ENCODE results near the gene MBTPS2.

MBTPS2 gene

GRCh38 chrX:21839334-21840192 is at the start of gene MBTPS2:
MBTPS2 (plus strand) TSS chrX:21839617; CDS start chrX:21839735, 118 bp downstream.
- peak within 1 kb of the TSS; percentile 60 for H3K27ac ChIP-seq
- TF ChIP-seq ZFX (IDR thresholded peaks at IDR 0.05; ENCODE audit: borderline replicate concordance), result no peak
- TF ChIP-seq, protein P1, sequence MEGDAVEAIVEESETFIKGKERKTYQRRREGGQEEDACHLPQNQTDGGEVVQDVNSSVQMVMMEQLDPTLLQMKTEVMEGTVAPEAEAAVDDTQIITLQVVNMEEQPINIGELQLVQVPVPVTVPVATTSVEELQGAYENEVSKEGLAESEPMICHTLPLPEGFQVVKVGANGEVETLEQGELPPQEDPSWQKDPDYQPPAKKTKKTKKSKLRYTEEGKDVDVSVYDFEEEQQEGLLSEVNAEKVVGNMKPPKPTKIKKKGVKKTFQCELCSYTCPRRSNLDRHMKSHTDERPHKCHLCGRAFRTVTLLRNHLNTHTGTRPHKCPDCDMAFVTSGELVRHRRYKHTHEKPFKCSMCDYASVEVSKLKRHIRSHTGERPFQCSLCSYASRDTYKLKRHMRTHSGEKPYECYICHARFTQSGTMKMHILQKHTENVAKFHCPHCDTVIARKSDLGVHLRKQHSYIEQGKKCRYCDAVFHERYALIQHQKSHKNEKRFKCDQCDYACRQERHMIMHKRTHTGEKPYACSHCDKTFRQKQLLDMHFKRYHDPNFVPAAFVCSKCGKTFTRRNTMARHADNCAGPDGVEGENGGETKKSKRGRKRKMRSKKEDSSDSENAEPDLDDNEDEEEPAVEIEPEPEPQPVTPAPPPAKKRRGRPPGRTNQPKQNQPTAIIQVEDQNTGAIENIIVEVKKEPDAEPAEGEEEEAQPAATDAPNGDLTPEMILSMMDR (IDR thresholded peaks at IDR 0.05), result no peak

- no peak overlapping the region for H3K27ac ChIP-seq
- TF ChIP-seq, protein P1 (IDR thresholded peaks at IDR 0.05), result no peak
- no peak for TF ChIP-seq ZFX (IDR thresholded peaks at IDR 0.05; ENCODE audit: borderline replicate concordance)
These were observed 40.7 kb upstream of the MBTPS2 start for GRCh38 chrX:21798677-21799219.

DNA sequence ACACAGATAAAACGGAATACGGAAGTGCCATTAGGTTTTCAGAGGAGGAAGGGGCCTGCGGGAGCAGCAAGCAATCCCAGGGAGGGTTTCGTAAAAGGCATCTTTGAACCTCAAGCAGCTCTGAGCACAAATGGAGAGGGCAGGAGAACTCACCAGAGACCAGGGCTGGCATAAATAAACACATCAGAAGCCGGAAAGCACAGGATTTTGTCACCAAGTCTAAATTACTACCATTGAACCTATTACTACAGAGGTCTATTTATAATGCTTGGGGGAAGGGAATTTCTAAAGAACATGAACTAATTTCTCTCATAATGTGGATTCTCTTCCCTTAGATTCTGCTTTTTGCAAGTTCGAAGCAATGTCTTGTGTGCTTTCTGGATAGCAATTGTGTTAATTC is 39.6 kb upstream of the MBTPS2 start:
- TF ChIP-seq, protein P1 (IDR thresholded peaks at IDR 0.05), result no peak
- TF ChIP-seq ZFX (IDR thresholded peaks at IDR 0.05; ENCODE audit: borderline replicate concordance), result no peak
- no peak overlapping the region for H3K27ac ChIP-seq

DNA sequence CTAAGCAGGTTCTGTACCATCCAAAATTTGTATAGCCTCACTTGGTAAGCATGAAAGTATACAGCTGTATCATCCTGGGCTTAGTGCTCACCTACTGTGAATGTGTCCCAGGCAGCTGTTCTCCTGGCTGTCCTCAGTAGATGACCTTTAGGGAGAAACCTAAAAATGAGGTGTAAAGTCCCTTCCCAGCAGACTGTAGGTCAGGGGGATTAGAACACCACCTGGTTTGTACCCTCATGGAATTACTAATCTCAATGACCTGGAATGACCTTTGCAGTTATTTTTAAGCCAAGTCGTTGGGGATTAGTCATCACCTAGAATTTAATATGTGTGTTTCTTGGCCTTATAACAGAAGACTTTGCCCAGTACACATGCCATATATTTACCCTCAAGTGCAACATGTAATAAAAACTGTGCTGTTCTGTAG is 39.1 kb upstream of the MBTPS2 start:
- no peak overlapping the region for H3K27ac ChIP-seq
- TF ChIP-seq ZFX (IDR thresholded peaks at IDR 0.05; ENCODE audit: borderline replicate concordance), result no peak
- TF ChIP-seq, protein P1 (IDR thresholded peaks at IDR 0.05), result no peak

GRCh38 chrX:21802054-21802670 is 37.3 kb upstream of the MBTPS2 start:
- no peak overlapping the region for H3K27ac ChIP-seq
- TF ChIP-seq, protein P1 (IDR thresholded peaks at IDR 0.05), result no peak
- TF ChIP-seq ZFX (IDR thresholded peaks at IDR 0.05; ENCODE audit: borderline replicate concordance), result no peak

DNA sequence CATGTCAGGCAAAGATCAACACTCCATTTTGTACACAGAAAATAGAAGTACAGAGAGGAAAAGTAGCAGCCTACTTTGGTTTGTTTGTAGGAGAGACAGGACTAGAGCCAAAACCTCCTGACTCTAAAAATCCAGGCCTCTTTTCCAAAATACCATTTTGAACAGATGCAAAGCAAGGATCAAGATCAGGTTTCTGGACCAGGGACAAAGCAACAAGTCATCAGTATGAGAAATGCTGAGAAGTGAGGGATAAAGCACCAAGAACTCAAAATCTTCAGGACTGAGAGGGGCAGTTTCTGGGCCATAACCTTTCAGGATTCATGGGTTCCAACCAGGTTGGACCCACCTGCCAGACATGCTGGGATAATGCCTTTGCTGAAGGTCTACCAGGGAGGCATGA is 36.6 kb upstream of the MBTPS2 start:
- TF ChIP-seq, protein P1 (IDR thresholded peaks at IDR 0.05), result no peak
- TF ChIP-seq ZFX (IDR thresholded peaks at IDR 0.05; ENCODE audit: borderline replicate concordance), result no peak
- no peak overlapping the region for H3K27ac ChIP-seq

GRCh38 chrX:21806691-21807090 is 32.7 kb upstream of the MBTPS2 start:
- TF ChIP-seq, protein P1 (IDR thresholded peaks at IDR 0.05), result no peak
- no peak for TF ChIP-seq ZFX (IDR thresholded peaks at IDR 0.05; ENCODE audit: borderline replicate concordance)

More at GRCh38 chrX:21806691-21807090, 32.7 kb upstream of the MBTPS2 start:
- H3K27ac ChIP-seq, result no peak overlapping the region

All from 22Rv1 (cell line).